GM19099 (cell line): ENCODE results near the gene UBE2E3.

Source experiments
- POLR2A ChIP-seq: IDR thresholded peaks from 3 replicates; pipeline ENCODE4 v1.6.1; 2011; ENCODE audit warnings: low read depth; ENCODE audit not compliant: insufficient read length; ENCODE audit errors: extremely low read depth

UBE2E3 gene

DNA sequence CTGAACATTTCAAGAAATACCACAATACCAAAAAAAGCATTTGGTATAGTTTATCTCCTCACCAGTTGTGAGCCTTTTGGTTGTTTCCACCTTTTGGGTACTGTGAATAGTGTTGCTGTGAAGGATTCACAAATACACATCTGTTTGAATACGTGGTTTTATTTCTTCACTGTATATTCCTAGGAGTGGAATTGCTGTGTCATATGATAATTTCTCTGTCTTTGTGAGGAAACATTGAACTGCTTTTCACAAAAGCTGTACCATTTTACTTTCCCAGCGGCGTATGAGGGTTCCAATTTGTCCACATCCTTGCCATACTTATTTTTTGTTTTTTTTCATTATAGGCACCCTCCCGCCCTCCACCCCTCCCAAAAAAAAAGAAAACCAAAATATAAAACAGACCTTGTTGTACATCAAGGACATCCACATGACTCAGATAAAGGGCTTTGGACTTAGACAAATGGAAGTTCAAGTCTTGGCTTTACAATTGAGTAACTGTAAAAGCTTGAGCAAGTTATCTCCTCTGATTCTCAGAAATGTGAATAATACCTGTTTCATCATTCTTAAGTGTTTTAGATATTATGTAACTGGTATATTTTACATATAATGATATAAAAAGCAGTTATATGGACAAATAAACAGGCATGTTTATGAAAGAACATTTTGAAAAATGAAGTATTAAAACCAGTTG is 19.0 kb downstream of the UBE2E3 start:
- TF ChIP-seq POLR2A: no peak

DNA sequence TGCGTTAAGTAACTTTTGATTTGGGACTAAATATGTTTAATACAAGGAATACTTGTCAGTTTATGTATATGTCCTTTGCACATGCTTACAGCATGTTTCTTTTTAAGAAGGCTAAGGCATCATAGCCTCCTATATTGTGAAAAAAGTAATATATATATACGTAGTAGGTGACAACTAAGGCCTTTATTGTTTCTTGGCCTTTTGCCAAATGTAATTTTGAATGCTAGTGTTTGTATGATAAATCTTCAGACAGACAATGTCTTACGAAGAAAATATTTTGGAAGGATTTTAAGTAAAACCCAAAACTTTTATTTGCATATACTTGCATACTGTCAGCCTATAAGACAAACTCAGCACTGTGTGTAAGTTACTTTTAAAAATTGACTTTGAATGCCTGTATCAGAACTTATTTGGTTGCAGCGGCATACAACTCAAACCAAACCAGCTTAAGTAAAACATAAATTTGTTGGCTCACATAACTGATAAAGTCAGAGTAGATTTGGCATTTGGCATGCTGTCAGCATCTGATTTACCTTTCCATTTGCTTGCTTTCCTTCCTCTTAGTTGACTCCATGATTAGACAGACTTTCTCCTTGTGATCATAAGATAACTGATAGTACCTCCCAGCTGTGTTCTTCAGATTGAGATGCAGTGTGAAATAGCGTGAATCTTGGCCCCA is 24.4 kb downstream of the UBE2E3 start:
- TF ChIP-seq POLR2A: no peak

DNA sequence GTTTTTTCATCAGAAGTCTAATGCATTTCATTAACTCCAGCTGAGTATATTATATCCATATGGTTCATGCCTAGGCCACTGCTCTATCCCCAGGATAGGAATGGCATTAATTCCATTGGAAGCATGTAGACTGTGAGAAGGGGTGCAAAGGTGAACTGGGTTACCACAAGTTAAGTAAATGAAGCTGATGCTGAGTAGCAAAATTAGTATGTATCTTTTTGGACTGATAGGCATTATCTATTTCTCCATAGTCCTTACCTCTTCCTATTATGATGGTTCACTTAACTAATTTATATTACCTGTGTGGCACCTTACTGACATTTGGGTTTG is 24.9 kb downstream of the UBE2E3 start:
- TF ChIP-seq POLR2A: no peak

DNA sequence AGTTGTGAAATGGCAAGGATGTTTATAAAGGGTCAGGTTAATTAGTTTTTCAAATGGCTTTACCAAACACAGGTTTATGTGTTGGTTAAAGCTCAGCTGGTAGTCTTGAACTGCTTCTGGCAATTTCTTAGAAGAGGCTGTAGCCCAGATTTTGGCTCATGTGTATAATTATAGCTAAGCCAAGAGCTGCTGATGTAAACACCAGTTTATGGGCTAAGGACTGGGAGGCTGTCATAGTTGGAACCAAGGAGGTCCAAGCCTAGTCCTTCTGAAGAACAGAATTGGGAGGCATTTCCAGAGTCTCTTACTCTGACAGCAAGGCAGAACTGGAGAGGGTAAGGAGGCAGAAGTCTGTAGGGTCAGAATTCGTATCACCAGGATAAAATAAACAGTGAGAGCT is 25.4 kb downstream of the UBE2E3 start:
- no peak for TF ChIP-seq POLR2A

DNA sequence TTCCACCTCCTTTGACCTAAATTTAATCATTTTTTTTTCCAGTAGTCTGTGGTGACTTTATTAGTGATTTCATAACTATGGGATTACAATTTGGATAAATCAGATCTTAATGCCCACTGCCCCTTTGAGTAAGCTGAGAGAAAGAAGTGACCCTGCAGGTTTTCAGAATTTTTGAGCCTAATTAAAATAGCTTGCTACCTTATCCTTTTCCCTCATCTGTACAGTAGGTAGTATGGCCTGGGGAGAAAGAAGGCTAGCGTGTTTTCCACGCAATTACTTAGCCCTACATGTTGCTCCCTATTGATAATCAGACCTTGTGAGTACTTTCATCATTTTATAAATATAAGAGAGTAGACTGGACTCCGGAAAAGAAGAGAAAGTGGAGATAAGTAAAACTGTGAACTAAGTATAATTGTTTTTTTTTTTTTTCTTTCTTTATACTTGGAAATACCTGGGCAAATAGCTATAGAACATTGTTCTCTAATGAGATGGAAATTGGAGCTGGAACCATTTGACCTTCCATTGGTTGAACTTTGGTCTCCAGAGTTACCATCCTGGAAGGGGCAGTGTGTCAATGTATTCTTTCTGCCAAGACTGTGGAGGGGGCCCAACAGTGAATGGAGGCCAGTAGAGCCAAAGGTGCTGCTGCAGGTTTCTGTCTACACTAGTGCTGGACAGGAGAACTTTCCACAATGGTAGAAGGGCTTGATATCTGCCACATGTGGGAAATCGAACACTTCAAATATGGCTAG is 26.9 kb downstream of the UBE2E3 start:
- TF ChIP-seq POLR2A: no peak

DNA sequence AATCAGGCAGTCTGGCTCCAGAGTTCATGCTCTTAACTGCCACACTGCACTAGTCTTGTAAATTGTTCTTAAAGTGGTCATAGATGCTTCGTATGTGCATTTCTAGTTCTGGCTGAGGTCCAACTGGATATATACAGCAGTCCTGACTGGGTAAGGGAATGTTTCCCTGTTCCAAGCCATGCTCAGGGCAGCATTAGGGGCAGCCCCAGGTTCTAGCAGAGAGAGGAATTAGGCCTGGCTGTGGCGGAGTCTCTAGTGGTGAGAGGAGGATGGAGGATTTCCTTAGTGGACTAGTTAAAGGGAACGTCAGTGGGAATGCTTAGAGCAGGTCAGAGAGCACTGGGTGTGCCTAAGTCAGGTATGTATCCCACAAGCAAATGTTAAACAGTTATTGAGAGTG is 28.0 kb downstream of the UBE2E3 start:
- TF ChIP-seq POLR2A: no peak

DNA sequence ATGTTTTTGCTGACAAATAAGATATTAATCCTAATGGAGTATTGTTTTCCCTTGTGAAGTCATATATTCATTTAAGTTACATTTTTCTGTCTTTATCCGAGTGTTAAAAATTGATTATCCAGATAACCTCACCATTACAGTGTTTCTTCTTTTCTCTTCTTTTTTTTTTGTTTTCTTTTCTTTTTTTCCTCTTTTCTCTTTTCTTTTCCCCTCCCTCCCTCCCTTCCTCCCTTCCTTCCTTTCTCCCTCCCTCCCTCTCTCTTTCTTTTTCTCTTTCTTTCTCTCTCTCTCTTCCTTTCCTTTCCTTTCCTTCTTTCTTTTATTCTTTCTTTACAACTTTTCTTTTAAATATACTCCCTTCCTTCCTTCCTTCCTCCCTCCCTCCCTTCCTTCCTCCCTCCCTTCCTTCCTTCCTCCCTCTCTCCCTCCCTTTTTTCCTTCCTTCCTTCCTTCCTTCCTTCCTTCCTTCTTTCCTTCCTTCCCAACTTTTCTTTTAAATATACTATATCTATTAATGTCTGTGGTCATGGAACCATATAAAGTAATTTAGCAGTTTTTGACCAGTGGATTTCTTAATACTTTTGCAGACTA is 40.9 kb downstream of the UBE2E3 start:
- no peak for TF ChIP-seq POLR2A

DNA sequence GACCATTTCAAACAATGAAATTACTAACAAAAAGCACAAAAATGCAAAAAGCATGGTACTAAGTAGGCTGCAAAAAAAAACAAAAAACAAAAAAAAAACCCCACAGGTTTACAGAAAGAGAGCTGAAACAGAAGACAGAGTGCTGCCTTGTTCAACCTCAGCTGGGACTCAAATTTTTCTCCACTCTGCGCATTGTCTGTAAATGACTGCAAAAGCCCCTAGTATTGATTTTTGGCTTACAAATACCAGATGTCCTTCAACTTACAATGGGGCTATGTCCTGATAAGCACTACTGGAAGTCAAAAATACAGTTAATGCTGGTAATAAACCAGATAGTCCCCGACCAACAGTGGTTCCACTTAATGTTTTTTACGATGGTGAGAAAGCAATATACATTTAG is 42.2 kb downstream of the UBE2E3 start:
- no peak for TF ChIP-seq POLR2A

DNA sequence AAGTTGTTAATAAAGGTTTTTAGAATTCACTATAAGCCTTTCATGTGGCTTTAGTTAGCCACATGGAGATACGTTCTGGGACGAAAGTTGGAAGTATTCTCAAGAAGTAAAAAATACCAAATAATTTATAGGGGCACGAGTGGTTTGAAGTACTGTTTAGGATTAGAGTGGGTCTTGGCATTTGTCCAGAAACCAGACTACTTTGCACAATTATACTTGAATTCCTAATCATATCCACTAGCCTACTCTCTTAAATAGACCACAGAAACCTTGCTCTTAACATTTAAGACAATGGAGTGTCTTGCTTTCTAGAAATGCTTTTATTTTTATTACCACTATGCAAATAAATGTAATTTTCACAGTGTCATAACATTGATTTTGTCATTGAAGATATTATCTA is 44.6 kb downstream of the UBE2E3 start:
- no peak for TF ChIP-seq POLR2A

DNA sequence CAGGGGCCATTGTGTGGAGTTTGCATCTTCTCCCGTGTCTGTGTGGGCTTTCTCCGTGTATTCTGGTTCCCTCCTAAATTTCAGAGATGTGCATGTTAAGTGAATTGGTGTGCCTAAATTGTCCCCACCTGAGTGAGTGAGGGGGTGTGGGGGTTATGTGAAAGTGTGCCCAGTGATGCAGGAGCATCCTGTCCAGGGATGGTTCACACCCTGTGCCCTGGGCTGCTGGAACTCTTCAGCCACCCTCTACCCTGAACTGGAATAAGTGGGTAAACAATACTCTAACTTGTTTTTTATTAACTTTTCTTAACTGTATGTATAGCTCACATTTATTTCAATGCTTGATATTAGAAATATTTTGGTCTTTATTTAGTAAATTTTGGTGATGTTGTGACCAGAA is 56.0 kb downstream of the UBE2E3 start:
- no peak for TF ChIP-seq POLR2A

DNA sequence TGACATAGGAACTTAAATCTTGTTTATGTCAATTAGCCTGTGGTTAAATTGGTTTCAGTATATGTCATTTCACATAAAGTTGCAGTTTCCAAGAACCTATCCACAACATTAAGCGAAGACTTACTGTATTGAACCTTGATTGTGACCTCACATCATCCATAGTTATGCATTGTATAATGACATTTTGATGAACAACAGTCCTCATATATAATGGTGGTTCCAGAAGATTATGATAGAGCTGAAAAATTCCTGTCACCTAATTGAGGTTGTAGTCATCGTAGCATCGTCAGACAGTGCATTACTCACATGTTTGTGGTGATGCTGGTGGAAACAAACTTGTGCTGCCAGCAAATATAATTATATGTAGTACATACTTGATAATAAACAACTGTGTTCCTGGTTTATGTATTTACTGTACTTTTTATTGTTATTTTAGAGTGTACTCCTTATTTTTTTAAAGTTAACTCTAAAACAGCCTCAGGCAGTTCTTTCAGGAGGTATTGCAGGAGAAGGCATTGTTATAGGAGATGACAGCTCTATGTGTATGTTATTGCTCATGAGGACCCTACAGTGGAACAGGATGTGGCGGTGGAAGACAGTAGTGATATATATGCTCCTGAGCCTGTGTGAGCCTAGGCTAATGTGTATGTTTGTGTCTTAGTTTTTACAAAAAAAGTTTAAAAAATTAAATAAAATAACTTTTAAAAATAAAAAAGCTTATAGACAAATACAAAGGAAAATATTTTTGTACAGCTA is 56.6 kb downstream of the UBE2E3 start:
- TF ChIP-seq POLR2A: no peak

DNA sequence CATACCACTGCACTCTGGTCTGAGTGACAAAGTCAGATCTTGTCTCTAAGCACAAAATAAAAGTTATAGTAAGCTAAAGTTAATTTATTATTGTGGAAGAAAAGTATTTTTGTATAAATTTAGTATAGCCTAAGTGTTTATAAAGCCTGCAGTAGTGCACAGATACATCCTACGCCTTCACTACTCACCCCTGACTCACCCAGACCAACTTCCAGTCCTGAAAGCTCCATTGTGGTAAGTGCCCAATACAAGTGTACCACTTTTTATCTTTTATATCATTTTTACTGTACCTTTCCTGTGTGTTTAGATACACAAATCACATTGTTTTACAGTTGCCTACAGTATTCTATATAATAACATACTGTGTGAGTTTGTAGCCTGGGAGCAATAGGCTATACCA is 57.5 kb downstream of the UBE2E3 start:
- no peak for TF ChIP-seq POLR2A

DNA sequence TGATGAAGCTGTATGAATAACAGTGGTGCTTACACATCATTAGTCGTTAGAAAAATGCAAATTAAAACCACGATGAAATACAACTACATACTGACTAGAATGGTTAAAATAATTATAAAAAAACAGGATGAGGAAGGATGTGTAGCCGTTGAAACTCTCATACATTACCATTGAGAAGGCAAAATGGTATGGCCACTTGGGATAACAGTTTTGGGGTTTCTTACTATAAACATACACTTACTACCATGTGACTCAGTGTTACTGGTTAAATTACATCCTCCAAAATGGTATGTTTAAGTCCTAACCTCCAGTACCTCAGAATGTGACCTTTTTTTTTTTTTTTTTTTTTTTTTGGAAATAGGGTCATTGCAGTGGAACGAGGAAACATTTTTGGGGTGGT is 58.4 kb downstream of the UBE2E3 start:
- TF ChIP-seq POLR2A: no peak

DNA sequence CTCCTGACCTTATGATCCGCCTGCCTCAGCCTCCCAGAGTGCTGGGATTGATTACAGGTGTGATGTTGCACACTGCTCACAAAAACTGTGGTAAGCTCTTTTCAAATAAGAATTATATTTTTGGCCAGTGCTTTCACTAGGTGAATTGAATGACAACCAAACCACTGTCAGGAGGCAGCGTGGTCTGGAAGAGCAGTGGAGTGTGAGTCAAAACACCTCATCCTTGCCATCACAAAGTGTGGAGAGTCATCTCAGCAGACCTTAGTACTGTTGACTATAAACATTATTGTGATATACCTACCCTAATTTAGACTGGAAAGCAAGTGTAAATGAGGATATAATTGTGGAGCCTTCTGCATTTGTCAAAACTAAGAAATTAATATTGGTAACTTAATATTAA is 61.3 kb downstream of the UBE2E3 start:
- TF ChIP-seq POLR2A: no peak

DNA sequence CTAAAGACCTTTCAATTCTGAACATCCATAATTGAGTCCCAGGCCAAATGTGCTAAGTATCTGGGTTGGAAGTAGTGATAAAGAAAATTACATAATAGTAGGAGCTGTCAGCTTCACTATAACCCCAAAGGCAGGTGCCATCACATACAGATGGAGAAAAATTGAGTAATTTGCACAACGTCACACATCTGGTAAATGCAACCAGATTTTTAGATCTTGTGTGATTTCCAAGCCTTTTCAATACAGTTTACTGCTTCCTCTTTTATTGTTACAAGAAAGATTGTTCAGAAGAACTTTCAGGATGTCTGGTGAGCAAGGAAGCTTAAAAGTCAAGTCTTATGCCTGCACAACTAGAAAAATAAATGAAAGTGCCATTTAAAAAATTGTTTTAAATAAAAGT is 62.3 kb downstream of the UBE2E3 start:
- no peak for TF ChIP-seq POLR2A
